T-cell (primary cell): ENCODE data around the gene DHPS. TPM values are rescaled to one million over a fixed set of nuclear protein-coding genes. Genes with fewer than 3 reads are reported as not detected.

Source experiments
- ATAC-seq, 4 experiments: fragments of 200-7000 bp in 3 of 4; fragments of 150-1000 bp in 1 of 4; cut with Tn5 transposase; replicated peaks in 1 of 4; 1 replicate in 3 of 4; 2 replicates in 1 of 4; pipeline ENCODE4 v1.10.0; 2021; ENCODE audit warnings: moderate library complexity in 3 of 4, mild to moderate bottlenecking in 2 of 4, moderate number of reproducible peaks in 1 of 4
- CTCF ChIA-PET, 2 donors: fragments of 300-600 bp; sonication (Branson Sonifier 250); formaldehyde crosslinking; loops; one replicate each; lab custom pipeline; 2022; ENCODE audit warnings: antibody characterized with exemption in 2 of 2; lab: Charles Lee
- POLR2A ChIA-PET, 2 donors: fragments of 300-600 bp; sonication (Branson Sonifier 250); formaldehyde crosslinking; loops; one replicate each; lab custom pipeline; 2022; ENCODE audit warnings: antibody characterized with exemption in 2 of 2; lab: Charles Lee
- DNase-seq, 35 experiments: peaks; one replicate each; pipeline versions ENCODE4 v3.0.0 to v3.0.0-alpha.2; 2013 to 2023
- H3K27ac ChIP-seq: one replicate; pipeline ENCODE4 v1.5.1; 2013; ENCODE audit warnings: low read length
- H3K27me3 ChIP-seq, 2 experiments: replicated peaks in 1 of 2; 1 replicate in 1 of 2; 2 replicates in 1 of 2; pipeline versions ENCODE4 v1.6.1 to v1.7.0; 2013; ENCODE audit warnings: low read length in 1 of 2, mixed read lengths in 1 of 2; ENCODE audit not compliant: control insufficient read depth in 2 of 2, insufficient read depth in 2 of 2; ENCODE audit errors: extremely low read depth in 1 of 2
- H3K36me3 ChIP-seq, 2 donors: 1 replicate in 1 of 2; 2 replicates in 1 of 2; pipeline versions ENCODE4 v1.6.1 to v1.7.0; 2013; ENCODE audit warnings: low read length in 1 of 2; ENCODE audit not compliant: control insufficient read depth in 2 of 2, insufficient read depth in 1 of 2; ENCODE audit errors: extremely low read depth in 1 of 2
- H3K4me1 ChIP-seq, 2 experiments: 1 replicate in 1 of 2; 2 replicates in 1 of 2; pipeline versions ENCODE4 v1.6.1 to v1.7.0; 2013; ENCODE audit warnings: low read length in 2 of 2, mixed read lengths in 1 of 2; ENCODE audit not compliant: insufficient read depth in 2 of 2, control insufficient read depth in 1 of 2; ENCODE audit errors: extremely low read depth in 1 of 2
- H3K4me3 ChIP-seq, 2 donors: 1 replicate in 1 of 2; 2 replicates in 1 of 2; pipeline versions ENCODE4 v1.5.1 to v1.7.0; 2013; ENCODE audit warnings: mild to moderate bottlenecking in 2 of 2, low read length in 1 of 2, moderate library complexity in 1 of 2; ENCODE audit not compliant: control insufficient read depth in 1 of 2; ENCODE audit errors: extremely low read depth in 1 of 2
- H3K9me3 ChIP-seq: 2 replicates; pipeline ENCODE4 v1.7.0; 2013
- H3K27ac Mint-ChIP-seq, 2 donors: one replicate each; pipeline ENCODE4 v1.8.0; 2020 to 2021; ENCODE audit warnings: mild to moderate bottlenecking in 2 of 2, mixed read lengths in 2 of 2
- H3K27me3 Mint-ChIP-seq, 2 donors: one replicate each; pipeline ENCODE4 v1.8.0; 2021 to 2022; ENCODE audit warnings: mixed read lengths in 2 of 2
- H3K36me3 Mint-ChIP-seq: one replicate; pipeline ENCODE4 v1.8.0; 2021; ENCODE audit warnings: mixed read lengths
- H3K4me1 Mint-ChIP-seq, 3 donors: one replicate each; pipeline ENCODE4 v1.8.0; 2020 to 2022; ENCODE audit warnings: mixed read lengths in 3 of 3, mild to moderate bottlenecking in 1 of 3
- H3K4me3 Mint-ChIP-seq, 3 donors: one replicate each; pipeline ENCODE4 v1.8.0; 2020 to 2022; ENCODE audit warnings: mild to moderate bottlenecking in 3 of 3, mixed read lengths in 3 of 3, moderate library complexity in 3 of 3
- H3K9me3 Mint-ChIP-seq, 3 donors: one replicate each; pipeline ENCODE4 v1.8.0; 2020 to 2022; ENCODE audit warnings: mixed read lengths in 3 of 3
- WGBS: methylation state at CpG from one replicate; pipeline ENCODE4 v1.1.5; 2013; ENCODE audit warnings: missing lambda C conversion rate; ENCODE audit not compliant: insufficient coverage; 5-methylcytosine and 5-hydroxymethylcytosine counted together
- total RNA-seq, 35 experiments: library from RNA in 6 of 35; stranded (reverse) in 6 of 35; fragments of 120-200 nt in 1 of 35; gene quantifications; one replicate each; pipeline versions ENCODE4 v1.2.1 to v1.2.4 and lab custom pipeline; 2013 to 2026

Gene DHPS
- total RNA-seq, 5 donors from 2014 or later (not counting 1 experiment from before 2014, with no cell fraction given), result 141 to 195 (median 177) TPM

GRCh38 chr19:12675940-12676339 lies 5.7 kb downstream of the DHPS start:
- WGBS, result 93% methylated on average over 10 of the region's 15 CpGs
- H3K4me1 Mint-ChIP-seq, result peaks cover 30 to 35% (median 31%) of the 10 kb centered on the region in 3 donors
- no peaks in the 10 kb centered on the region for H3K9me3 ChIP-seq
- CTCF ChIA-PET, result interaction anchor here (0.6 to 1.1 kb wide), 2 partner anchors 119 to 121 kb away, joined by 3 to 5 read pairs; no protein-coding TSS in a partner anchor
- no peaks in the 10 kb centered on the region for H3K9me3 Mint-ChIP-seq
- DNase-seq, result no peak
- no peak for ATAC-seq
- peaks cover 0 to 30% of the 10 kb centered on the region in 2 experiments for H3K4me1 ChIP-seq
- H3K27me3 Mint-ChIP-seq, result no peaks in the 10 kb centered on the region
- H3K36me3 ChIP-seq, result peaks cover 29 to 70% of the 10 kb centered on the region in 2 donors
- no peaks in the 10 kb centered on the region for H3K27me3 ChIP-seq
- peaks cover 30% of the 10 kb centered on the region for H3K36me3 Mint-ChIP-seq
- H3K27ac Mint-ChIP-seq, result no peak overlapping the region
- H3K4me3 ChIP-seq, result no peak overlapping the region
- no peak overlapping the region for H3K4me3 Mint-ChIP-seq
- no peak overlapping the region for H3K27ac ChIP-seq
- POLR2A ChIA-PET, result no interaction called here

GRCh38 chr19:12675399-12675798 lies 6.3 kb downstream of the DHPS start:
- peaks cover 33 to 35% (median 34%) of the 10 kb centered on the region in 3 donors for H3K4me1 Mint-ChIP-seq
- Histone ChIP-seq H3K36me3 (peaks cover 29 to 70% of the 10 kb centered on the region in 2 donors), H3K27ac (no peak overlapping the region), H3K27me3 (no peaks in the 10 kb centered on the region), H3K4me3 (no peak overlapping the region), H3K4me1 (peaks cover 0 to 30% of the 10 kb centered on the region in 2 experiments), H3K9me3 (no peaks in the 10 kb centered on the region)
- no peak for DNase-seq
- no peaks in the 10 kb centered on the region for H3K27me3 Mint-ChIP-seq
- 100% methylated on average over 4 of the region's 10 CpGs for WGBS
- ATAC-seq, result no peak
- H3K36me3 Mint-ChIP-seq, result peaks cover 29% of the 10 kb centered on the region
- H3K27ac Mint-ChIP-seq, result no peak overlapping the region
- H3K4me3 Mint-ChIP-seq, result no peak overlapping the region
- ChIA-PET POLR2A (no interaction called here), CTCF (no interaction called here)
- no peaks in the 10 kb centered on the region for H3K9me3 Mint-ChIP-seq

GRCh38 chr19:12672744-12673143 lies 8.9 kb downstream of the DHPS start:
- Histone ChIP-seq H3K4me1 (peaks cover 5 to 40% of the 10 kb centered on the region in 2 experiments), H3K27ac (no peak overlapping the region), H3K27me3 (no peaks in the 10 kb centered on the region), H3K4me3 (no peak overlapping the region), H3K9me3 (no peaks in the 10 kb centered on the region), H3K36me3 (peaks cover 15 to 50% of the 10 kb centered on the region in 2 donors)
- H3K4me3 Mint-ChIP-seq, result no peak overlapping the region
- peaks cover 41 to 46% (median 42%) of the 10 kb centered on the region in 3 donors for H3K4me1 Mint-ChIP-seq
- no peak overlapping the region for H3K27ac Mint-ChIP-seq
- peaks cover 19% of the 10 kb centered on the region for H3K36me3 Mint-ChIP-seq
- DNase-seq, result no peak
- WGBS, result 80% methylated on average over 1 of the region's 10 CpGs
- H3K9me3 Mint-ChIP-seq, result no peaks in the 10 kb centered on the region
- H3K27me3 Mint-ChIP-seq, result no peaks in the 10 kb centered on the region
- CTCF ChIA-PET, result interaction anchor here (0.5 to 1.5 kb wide), 12 partner anchors 10 to 748 kb away, joined by 3 to 12 read pairs (median 4); partner anchors contain the start of genes FBXW9 (in 1 of the 2) and GCDH (in 1 of the 2)
- POLR2A ChIA-PET, result interaction anchor here (0.5 to 0.7 kb wide), 2 partner anchors 59 to 451 kb away, joined by 4 to 16 read pairs; no protein-coding TSS in a partner anchor
- ATAC-seq, result no peak

GRCh38 chr19:12670159-12670928 lies 11.3 kb downstream of the DHPS start:
- Histone ChIP-seq H3K36me3 (peaks cover 3 to 27% of the 10 kb centered on the region in 2 donors), H3K27ac (peak overlapping the region; percentile 97), H3K27me3 (no peaks in the 10 kb centered on the region), H3K4me1 (peaks cover 17 to 48% of the 10 kb centered on the region in 2 experiments), H3K9me3 (no peaks in the 10 kb centered on the region), H3K4me3 (peak overlapping the region; percentile 91 to 99)
- POLR2A ChIA-PET, result no interaction called here
- 45% methylated on average over 18 of the region's 26 CpGs for WGBS
- Mint-ChIP-seq H3K27ac (peak overlapping the region; percentile 100), H3K36me3 (peaks cover 7% of the 10 kb centered on the region), H3K9me3 (no peaks in the 10 kb centered on the region), H3K4me1 (peaks cover 47 to 53% (median 50%) of the 10 kb centered on the region in 3 donors), H3K4me3 (peak overlapping the region; percentile 91 to 97 (median 93)), H3K27me3 (no peaks in the 10 kb centered on the region)
- CTCF ChIA-PET, result interaction anchor here in 1 of 2 donors (0.5 to 0.6 kb wide), 2 partner anchors 28 to 302 kb away, joined by 3 read pairs; no protein-coding TSS in a partner anchor
- ATAC-seq (no peak), DNase-seq (no peak)

GRCh38 chr19:12669270-12670158 lies 12.2 kb downstream of the DHPS start:
- peak overlapping the region; percentile 97 for H3K27ac ChIP-seq
- POLR2A ChIA-PET, result no interaction called here
- Mint-ChIP-seq H3K36me3 (peaks cover 4% of the 10 kb centered on the region), H3K4me3 (peak overlapping the region; percentile 91 to 97 (median 93)), H3K4me1 (peaks cover 55 to 61% (median 57%) of the 10 kb centered on the region in 3 donors), H3K27ac (peak overlapping the region; percentile 100), H3K9me3 (no peaks in the 10 kb centered on the region), H3K27me3 (no peaks in the 10 kb centered on the region)
- H3K4me1 ChIP-seq, result peaks cover 23 to 57% of the 10 kb centered on the region in 2 experiments
- peaks cover 3 to 30% of the 10 kb centered on the region in 2 donors for H3K36me3 ChIP-seq
- CTCF ChIA-PET, result interaction anchor here (0.6 to 1.5 kb wide), 7 partner anchors 9 to 1073 kb away, joined by 3 to 7 read pairs (median 4); no protein-coding TSS in a partner anchor
- under 1% methylated on average over 42 of the region's 64 CpGs for WGBS
- peak overlapping the region; percentile 91 to 99 for H3K4me3 ChIP-seq
- no peaks in the 10 kb centered on the region for H3K9me3 ChIP-seq
- DNase-seq, result peak in 34 of 35 experiments; percentile 32 to 86 (median 67)
- H3K27me3 ChIP-seq, result no peaks in the 10 kb centered on the region
- ATAC-seq, result peak; percentile 29 to 42 (median 41)
